AG08395 (cell line): ENCODE results near the gene SRPK2.
"Not testable (repeated sequence)": the region's sequence is repeated elsewhere in the genome, so short reads cannot be mapped to it uniquely, and the experiment has no call there.

Experiments used
- DNase-seq: peaks from one replicate; pipeline ENCODE4 v3.0.0; 2012; ENCODE audit warnings: mixed read lengths, low spot score

SRPK2 gene

DNA sequence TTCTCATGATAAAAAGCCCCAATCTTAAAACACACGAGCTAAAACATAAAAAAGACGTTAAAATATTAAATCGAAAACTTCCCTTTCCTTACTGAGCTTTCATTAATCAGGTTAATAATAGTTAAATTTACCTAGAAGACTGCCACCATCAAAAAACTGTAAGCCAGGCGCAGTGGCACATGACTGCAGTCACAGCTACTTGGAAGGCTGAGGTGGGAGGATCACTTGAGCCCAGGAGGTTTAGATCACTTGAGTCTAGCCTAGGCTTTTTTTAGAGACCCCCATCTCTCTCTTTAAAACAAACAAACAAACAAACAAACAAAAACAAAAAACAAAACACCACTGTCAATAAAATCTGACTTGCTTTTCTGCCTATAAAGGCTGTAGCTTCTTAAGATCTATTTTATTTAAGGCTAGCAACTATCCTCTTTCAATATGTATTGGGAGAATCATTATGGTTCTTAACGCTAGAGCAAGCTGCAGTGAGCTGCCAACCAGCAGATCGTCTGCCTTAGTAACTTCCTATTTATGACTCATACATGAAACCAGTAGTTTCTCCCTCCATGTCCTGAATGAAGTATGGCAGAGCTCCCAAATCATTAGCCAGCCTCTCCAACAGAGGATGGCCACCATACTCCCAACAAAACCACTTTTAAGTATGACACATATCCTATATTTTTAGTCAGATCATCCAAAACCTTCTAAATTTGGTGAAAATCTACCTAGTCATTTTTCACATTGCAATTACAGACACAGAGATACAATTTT lies 163.7 kb downstream of the SRPK2 start:
- DNase-seq, result peak; percentile 88

DNA sequence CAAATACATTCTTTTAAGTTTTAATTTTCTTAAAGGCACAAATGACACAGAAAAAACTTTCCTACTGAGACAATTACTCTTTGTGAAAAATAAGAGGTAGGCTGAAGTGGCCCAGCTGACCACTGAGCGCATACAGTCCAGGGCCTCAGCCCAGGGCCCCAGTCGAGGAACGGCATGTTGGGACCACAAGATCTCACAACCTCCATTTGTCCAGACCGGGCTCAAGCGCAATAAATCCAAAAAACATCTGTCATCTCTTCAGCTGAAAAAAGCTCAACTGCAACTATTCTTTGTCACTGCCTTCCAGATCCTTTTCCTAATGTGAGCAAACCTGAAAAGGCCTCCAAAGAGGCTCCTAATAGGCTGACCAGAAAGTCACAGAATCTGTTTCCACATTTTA lies 165.8 kb downstream of the SRPK2 start:
- no peak for DNase-seq

DNA sequence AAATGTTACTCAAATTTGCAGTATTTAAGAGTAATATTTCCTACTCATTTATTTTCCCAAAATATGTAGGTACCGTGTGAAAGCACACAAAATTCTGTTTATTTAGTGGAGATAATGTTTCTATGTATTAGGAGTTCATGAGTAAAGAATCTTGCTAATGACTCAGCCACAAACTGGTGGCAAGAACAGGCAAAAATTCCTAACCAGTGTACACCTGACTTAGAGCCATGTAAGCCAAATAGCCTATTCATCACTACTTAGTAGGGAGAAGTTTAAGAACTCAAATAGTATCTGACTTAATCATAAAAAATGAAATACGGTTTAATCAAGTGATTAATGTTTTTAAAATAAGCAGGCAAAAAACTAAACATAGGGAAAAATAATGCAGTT lies 169.0 kb downstream of the SRPK2 start:
- DNase-seq, result peak; percentile 19

DNA sequence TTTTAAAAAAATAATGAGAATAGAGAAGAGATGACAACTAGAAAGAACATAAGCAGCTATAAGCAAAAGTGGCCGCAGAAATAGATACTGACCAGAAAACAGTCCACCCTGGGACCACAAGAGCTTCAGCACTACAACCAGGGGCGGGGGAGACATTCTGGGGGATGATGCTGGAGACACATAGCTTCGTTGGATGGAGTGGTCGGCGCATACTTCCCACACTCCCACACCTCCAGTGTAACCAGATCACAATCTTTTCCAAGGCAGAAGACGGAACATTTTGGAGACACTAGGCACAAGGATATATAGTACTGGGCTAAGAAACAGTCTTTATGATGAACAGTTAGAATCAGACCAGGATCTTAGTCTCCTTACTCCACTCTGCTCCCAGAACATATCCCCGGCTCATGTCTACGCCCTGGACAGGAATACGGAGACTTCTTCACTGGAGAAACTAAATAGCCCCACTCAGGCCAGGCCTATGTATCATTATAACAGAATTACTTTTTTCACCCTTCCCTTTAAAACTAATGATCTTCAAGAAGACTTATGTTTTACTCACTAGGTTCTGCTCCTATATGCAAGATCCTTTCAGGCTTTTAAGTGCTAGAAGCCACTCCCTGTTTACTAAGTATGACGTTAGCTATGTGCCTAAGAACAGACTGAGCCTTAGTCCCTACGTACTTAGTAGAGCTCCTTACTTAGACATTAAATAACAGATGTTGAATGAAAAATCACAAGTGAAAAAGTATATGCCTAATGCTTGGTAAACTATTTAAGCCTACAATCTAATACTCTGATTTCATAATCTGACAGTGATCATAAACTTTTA lies 169.6 kb downstream of the SRPK2 start:
- DNase-seq, result no peak

DNA sequence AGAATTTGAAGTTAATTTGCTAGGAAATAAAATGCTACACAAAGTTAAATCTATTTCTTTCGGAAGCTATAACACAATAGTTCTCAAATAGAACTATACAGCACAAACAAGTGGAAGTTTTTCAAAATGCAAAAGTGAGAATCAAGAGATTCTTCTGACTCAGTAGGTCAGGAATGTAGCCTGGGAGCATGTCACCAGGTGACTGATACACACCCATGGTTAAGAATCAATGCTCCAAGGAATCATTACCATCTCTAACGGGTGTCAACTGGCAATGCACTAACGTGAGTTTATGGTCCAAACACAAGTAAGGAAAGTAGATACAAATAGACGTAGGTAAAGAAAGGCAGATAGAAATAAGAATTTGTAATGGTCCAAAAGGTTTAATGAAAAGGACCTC lies 170.5 kb downstream of the SRPK2 start:
- DNase-seq, result no peak

DNA sequence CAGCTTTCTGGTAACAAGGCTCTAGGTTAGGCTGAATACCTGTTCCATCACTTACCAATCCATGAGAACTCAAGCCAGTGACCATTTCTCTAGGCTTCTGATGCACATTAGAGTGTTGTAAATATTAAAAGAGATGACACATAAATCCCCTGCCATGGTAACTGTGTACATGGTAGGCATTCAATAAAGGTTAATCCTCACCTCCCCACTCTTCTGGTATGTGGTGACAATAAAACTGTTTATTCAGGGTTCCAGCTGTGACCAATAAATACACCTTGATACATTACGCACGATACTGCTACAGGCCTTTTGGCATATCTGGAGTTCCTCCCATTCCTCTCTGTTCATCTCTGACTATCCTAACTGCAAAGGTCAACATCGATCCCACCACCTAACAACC lies 171.9 kb downstream of the SRPK2 start:
- DNase-seq, result no peak

DNA sequence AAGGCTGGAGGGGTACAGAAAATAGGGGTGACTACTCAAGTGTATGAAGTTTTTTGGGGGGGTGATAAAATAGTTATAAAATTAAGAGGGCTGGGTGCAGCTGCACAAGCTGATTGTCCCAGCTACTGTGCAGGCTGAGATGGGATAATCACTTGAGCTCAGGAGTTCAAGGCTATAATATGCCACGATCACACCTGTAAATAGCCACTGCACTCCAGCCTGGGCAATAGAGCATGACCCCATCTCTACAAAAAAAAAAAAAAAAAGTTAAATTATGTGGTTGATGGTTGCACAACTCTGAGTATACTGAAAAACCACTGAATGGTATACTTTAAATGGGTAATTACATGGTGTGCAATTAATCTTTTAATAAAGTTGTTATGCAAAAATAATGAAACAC lies 172.9 kb downstream of the SRPK2 start:
- DNase-seq, result no peak

DNA sequence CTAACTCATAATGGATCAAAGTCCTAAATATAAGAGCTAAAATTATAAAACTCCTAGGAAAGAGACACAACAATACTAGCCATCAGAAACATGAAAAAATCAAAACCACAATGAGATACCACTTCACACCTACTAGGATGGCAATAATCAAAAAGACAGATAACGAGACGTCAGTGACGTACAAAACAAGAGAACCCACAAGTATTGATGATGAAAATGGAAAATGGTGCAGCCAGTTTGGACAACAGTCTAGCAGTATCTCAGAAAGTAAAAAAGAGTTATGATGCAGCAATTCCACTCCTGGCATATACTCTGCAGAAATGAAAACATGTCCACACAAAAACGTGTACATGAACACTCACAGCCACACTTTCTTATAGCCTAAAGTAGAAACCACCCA lies 173.5 kb downstream of the SRPK2 start:
- DNase-seq, result no peak

DNA sequence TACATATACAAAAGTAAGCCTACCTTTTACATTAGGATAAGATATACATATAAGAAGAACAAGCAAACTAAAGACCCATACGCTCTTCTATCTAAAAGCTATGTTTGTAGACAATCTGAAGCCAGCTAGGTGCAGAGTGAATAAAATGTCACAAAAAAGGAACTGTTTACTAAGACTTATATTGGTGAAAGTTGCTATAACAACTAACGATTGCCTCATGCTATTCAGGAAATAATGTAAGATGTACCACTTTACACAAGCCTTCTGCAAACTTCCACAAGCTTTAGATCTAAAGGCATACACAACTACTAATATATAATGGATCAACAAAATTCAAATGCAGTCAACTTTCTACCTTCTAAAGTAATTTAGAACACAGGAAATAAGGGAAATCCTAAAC lies 175.1 kb downstream of the SRPK2 start:
- no peak for DNase-seq

DNA sequence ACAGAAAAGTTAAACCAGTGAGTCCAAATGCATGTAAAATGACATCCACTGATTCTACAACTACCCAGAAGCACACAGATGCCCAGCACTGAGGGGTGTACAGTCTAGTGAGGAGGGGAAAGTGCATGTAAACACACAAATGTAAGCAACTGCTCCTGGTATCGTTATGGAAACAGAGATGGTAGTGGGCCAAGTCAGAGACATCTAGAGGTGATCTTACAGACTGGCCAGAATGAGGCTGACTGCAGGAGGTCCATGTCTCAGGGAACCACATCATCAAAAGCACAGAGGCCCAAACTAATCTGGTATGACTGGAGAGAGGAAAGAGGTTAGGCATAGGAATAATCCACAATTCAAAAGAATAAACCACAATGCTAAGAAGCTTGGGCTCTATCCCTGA lies 176.5 kb downstream of the SRPK2 start:
- DNase-seq, result no peak

DNA sequence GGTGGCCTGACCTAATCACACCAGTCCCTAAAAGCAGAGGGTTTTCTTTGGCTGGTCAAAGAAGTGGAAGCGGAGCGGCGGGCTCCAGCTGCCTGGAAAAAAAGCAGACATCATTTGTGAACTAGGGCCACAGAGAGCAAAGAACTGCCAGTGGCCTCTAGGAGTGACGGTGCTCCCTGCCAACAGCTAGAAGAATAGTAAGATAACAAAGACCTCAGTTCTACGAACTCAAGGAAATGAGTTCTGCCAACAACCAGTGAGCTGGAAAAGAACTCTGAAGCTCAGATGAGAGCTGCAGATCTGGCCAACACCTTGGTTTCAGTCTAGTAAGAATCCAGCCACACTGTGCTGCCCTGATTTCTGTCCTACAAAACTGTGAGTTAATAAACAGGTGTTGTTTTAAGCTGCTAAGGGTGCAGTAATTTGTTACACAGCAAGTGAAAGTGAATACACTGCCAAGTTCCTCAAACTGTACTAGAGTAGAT lies 178.0 kb downstream of the SRPK2 start:
- DNase-seq, result no peak

DNA sequence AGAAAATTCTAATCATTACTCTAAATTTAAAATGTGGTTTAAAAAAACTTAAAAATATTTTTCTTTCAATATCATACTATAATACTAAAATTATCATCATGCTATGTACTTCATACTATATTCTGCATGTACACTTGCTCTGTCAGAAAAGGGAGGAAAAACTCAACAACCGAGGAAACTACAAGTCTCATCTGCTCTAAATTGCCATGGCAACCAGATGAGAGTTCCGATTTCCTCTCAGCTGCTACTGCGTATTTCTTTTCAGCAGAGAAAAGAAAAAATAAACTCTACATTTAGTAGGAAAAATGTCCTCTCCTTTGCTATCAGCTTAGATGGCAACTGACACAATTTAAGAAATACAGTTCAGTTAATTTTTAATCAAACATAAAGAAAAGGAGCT lies 178.9 kb downstream of the SRPK2 start:
- no peak for DNase-seq

DNA sequence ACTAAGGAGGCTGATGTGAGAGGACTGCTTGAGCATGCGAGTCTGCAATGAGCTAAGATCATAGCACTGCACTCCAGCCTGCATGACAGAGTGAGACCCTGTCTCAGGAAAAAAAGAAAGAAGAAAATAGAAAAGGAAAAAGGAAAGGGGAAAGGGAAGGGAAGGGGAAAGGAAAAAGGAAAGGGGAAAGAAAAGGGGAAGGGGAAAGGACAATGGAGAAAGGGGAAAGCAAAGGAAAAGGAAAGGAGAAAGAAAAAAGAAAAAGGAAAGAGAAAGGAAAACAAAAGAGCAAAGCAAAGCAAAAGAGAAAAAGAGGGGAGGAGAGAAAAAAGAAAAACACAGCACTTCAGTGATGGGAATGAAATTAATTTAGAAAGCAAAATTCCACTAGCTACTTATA lies 179.3 kb downstream of the SRPK2 start:
- DNase-seq, result no peak

DNA sequence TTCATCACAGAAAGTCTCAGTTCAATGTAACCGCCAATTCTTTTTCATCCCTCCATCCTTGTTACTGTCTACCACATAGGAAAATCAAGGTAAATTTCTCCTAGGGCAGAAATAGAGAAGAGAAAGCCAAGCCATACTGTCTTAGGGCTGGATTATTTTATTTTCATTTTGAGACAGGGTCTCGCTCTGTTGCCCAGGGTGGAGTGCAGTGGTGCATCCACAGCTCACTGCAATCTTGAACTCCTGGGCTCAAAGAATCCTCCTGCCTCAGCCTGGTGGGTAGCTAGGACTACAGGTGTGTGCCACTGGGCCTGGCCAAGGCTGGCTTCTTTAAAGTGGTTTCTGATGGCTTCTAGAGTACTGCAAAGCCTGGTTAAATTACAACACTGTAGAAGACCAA lies 181.7 kb downstream of the SRPK2 start:
- no peak for DNase-seq

DNA sequence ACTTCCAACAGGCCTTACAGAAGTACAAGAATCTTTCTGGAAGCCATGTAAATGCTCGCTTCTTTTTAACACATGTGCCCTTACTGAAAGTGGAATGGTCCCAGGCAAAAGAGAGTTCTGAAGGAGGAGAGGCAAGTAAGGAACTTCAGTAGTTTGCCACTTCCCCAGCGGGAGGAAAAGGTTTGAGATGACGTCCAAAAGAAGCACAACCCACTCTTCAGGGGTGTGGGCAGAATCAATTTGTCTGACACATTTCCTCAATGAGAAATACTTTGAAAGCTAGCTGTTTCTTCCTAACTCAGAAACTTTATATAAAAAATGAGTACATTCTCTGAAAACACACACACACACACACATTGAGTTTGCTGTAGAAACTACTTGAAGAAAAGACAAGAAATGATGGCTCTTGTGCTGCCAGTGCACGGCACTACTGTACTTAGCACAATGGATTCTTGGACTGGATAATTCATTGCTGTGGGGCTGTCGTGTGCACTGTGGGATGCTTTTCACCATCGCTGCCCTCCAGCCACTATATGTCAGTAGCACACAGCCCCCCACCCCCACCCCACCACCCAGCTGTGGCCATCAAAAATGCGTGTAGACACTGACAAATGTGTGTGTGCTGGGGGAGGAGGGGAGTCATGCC lies 183.0 kb downstream of the SRPK2 start:
- no peak for DNase-seq

DNA sequence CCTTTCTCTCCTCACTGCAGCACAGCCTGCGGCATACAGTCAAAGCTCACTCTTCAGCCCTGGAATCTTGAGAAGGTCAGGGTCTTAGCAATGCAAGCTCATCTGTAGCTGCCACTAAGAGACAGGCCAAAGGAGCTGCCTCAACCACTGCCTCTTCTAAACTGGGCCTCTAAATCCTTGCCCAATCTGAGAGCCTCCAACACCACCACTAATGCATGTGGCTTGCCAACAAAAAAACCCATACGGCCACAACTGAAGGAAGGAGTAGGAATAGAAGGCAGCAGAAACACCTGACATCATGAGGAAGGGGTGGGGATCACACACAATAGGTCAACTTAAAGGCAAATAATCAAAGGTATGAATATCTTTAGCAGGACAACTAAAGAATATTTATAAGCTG lies 183.8 kb downstream of the SRPK2 start:
- no peak for DNase-seq

DNA sequence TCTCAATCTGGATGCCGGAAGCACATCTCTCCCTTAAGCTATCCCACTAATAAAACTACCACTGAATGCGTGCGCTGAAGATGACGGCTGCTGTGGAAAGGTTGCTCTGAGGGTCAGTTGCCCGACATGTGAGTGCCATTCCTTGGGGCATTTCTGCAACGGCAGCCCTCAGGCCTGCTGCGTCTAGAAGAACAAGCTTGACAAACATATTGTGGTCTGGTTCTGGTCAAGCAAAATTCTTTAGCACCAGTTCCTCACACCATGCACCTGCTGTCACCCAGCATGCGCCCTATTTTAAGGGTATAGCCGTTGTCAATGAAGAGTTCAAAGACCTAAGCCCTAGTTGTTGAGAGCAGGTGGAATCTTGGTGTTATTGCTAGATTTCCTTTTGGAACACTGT lies 184.2 kb downstream of the SRPK2 start:
- no peak for DNase-seq

DNA sequence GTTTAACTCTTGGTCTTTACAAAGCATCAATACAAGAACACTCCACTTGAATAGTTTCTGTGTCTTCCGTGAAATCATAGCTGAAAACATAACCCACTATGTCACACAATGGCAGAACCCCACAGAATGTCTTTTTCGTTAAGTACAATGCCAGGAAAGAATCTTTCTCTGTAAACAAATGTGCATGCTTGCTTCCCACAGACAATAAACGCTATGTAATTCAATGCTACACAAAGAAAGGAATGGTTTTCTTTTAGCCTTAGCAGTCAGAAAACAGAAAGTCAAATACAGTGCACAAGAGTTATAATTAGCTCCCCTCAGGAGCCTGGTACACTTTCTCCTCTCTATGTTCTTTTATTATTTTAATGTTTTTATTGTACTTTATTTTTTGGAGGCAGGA lies 186.1 kb downstream of the SRPK2 start:
- DNase-seq, result no peak

DNA sequence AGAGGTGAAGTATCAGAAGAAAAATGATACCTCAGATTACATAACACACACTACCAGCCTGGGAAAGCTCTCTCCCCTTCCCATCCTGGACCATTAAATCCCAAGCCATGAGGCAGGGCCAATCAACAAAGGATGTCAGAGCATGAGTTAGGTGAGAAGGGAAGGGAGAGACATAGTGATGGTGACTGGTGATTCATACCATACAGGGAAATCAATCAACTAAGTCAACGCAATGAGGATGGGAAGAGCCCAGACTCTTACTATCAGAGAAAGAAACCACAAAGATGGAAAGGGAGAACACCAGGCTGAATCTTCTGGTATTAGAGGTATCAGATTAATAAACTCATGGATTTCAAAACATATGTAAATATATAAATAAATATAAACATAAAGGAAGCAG lies 189.3 kb downstream of the SRPK2 start:
- no peak for DNase-seq

DNA sequence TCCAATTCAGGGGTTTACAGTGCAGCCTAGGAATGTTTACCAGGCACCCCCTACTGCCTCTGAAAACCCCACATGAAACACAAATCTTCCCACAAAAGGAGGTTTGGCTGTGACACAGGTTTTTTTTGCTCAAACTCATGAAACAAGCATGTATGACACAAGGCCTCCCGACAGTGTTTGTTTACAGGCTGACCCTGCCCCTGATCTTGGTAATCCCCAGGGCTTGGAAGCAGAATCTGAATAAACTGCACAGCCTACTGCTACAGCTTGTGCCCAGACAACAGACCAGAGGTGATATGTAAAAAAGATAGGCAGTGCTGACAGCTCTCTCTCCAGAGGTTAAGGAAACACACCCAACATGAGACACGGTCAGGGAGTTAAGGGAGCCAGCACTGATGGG lies 190.5 kb downstream of the SRPK2 start:
- peak; percentile 79 for DNase-seq

DNA sequence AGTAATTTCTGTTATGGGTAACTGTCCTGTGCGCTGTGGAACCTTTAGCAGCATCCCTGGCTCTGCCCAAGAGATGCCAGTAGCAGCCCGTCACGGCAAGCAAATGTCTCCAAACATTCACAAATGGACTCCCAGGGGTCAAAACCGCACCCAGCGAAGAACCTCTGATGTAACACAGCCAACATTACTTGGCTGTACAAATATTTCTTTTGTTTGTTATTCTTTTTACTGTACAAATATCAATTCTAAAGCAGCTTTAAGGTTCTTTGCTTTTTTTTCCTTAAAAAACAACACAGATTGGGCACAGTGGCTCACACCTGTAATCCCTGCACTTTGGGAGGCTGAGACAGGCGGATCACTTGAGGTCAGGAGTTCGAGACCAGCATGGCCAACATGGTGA lies 192.2 kb downstream of the SRPK2 start:
- DNase-seq, result no peak

DNA sequence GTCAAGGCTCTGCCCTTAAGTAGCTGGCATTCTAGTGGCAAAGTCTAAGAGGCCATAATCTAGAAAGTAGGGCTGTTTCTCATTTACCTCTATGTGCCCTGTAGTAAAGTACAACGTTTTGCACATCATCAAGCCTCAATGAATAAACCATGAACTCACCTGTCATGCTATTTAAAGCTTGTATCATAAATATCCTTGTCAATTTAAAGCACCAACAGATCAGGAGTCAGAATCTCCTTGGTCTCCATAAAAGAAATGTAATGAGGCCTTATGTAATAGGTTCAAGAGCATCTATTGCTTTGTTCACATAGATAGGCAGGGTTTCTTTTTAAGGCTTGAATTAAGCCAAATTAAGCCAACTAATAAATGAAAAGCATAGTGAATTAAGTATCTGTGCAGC lies 192.8 kb downstream of the SRPK2 start:
- no peak for DNase-seq

DNA sequence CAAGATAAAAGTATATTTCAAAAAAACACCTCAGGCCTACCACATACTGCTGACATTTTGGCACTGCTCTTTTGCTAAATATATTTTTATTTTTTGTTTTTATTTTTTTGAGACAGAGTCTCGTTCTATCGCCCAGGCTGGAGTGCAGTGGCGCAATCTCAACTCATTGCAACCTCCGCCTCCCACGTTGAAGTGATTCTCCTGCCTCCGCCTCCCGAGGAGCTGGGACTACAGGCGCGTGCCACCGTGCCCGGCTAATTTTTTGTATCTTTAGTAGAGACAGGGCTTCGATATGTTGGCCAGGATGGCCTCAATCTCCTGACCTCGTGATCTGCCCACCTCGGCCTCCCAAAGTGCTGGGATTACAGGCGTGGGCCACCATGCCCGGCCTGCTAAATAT lies 193.8 kb downstream of the SRPK2 start:
- not testable (repeated sequence) for DNase-seq
